ENCODE results near the gene PWWP2B.
A peak's percentile ranks its signal among the peaks of the same experiment; 100 is the strongest.

PWWP2B gene

GRCh38 chr10:132397036-132397541 is at the start of gene PWWP2B:
Gene PWWP2B (plus strand): TSS chr10:132397200. CDS start chr10:132397227, 27 bp downstream.
- DNase-seq = peak; percentile 32

GRCh38 chr10:132347211-132347930 is 49.6 kb upstream of the PWWP2B start:
- peak; percentile 39 for DNase-seq

GRCh38 chr10:132347931-132348267 is 49.1 kb upstream of the PWWP2B start:
- DNase-seq = no peak

- no peak for DNase-seq
Measured at GRCh38 chr10:132349766-132350165, 47.2 kb upstream of the PWWP2B start.

GRCh38 chr10:132350391-132350790 is 46.6 kb upstream of the PWWP2B start:
- DNase-seq = no peak

- no peak for DNase-seq
Measured at GRCh38 chr10:132350946-132351345, 46.1 kb upstream of the PWWP2B start.

- no peak for DNase-seq
Measured at GRCh38 chr10:132351611-132352010, 45.4 kb upstream of the PWWP2B start.

- peak; percentile 23 for DNase-seq
Measured at GRCh38 chr10:132352462-132353308, 44.3 kb upstream of the PWWP2B start.

- no peak for DNase-seq
Measured at GRCh38 chr10:132353456-132354355, 43.3 kb upstream of the PWWP2B start.

- DNase-seq = no peak
Measured at GRCh38 chr10:132354356-132355094, 42.5 kb upstream of the PWWP2B start.

- no peak for DNase-seq
Measured at GRCh38 chr10:132355297-132355696, 41.7 kb upstream of the PWWP2B start.

- no peak for DNase-seq
Measured at GRCh38 chr10:132355754-132356153, 41.2 kb upstream of the PWWP2B start.

- no peak for DNase-seq
Measured at GRCh38 chr10:132356621-132357195, 40.3 kb upstream of the PWWP2B start.

- no peak for DNase-seq
Measured at GRCh38 chr10:132357286-132358058, 39.5 kb upstream of the PWWP2B start.

GRCh38 chr10:132359305-132360040 is 37.5 kb upstream of the PWWP2B start:
- no peak for DNase-seq

GRCh38 chr10:132360766-132361447 is 36.1 kb upstream of the PWWP2B start:
- DNase-seq = peak; percentile 7

- DNase-seq = no peak
Measured at GRCh38 chr10:132361581-132362101, 35.4 kb upstream of the PWWP2B start.

- DNase-seq = no peak
Measured at GRCh38 chr10:132362151-132362611, 34.8 kb upstream of the PWWP2B start.

- no peak for DNase-seq
Measured at GRCh38 chr10:132363376-132363775, 33.6 kb upstream of the PWWP2B start.
